Heart right ventricle (tissue), 16 donors: ENCODE data around the gene ELMO1. TPM values are rescaled to one million over a fixed set of nuclear protein-coding genes. Genes with fewer than 3 reads are reported as not detected.

Experiments used
- ATAC-seq, 8 donors: fragments of 200-7000 bp; cut with Tn5 transposase; one replicate each; pipeline ENCODE4 v1.9.1; 2020; ENCODE audit warnings: mild to moderate bottlenecking in 8 of 8, moderate library complexity in 8 of 8, moderate number of reproducible peaks in 1 of 8
- DNase-seq, 2 donors: peaks; one replicate each; pipeline ENCODE4 v3.0.0-alpha.2; 2020
- H3K27ac ChIP-seq, 10 donors: fragments of 200-600 bp; sonication (generic) in 2 of 10; one replicate each; pipeline versions ENCODE4 v1.5.0 to v1.8.0; 2020 to 2022; ENCODE audit warnings: mild to moderate bottlenecking in 3 of 10
- H3K27me3 ChIP-seq, 7 donors: fragments of 200-600 bp; one replicate each; pipeline ENCODE4 v1.8.0; 2021 to 2022; ENCODE audit warnings: mild to moderate bottlenecking in 2 of 7
- H3K36me3 ChIP-seq, 9 donors: fragments of 200-600 bp; sonication (generic) in 1 of 9; one replicate each; pipeline versions ENCODE4 v1.5.0 to v1.8.0; 2020 to 2022; ENCODE audit warnings: mild to moderate bottlenecking in 2 of 9
- H3K4me1 ChIP-seq, 9 donors: fragments of 200-600 bp; sonication (generic) in 1 of 9; one replicate each; pipeline versions ENCODE4 v1.5.0 to v1.8.0; 2020 to 2022; ENCODE audit warnings: mild to moderate bottlenecking in 4 of 9
- H3K4me3 ChIP-seq, 10 donors: fragments of 200-600 bp; sonication (generic) in 2 of 10; one replicate each; pipeline versions ENCODE4 v1.5.0 to v1.8.0; 2020 to 2022; ENCODE audit warnings: mild to moderate bottlenecking in 7 of 10, moderate library complexity in 2 of 10
- H3K9me3 ChIP-seq, 11 donors: fragments of 200-600 bp in 10 of 11; sonication (generic) in 2 of 11; one replicate each; pipeline versions ENCODE4 v1.5.0 to v1.8.0; 2013 to 2022; ENCODE audit warnings: mild to moderate bottlenecking in 2 of 11, control low read depth in 1 of 11, moderate library complexity in 1 of 11
- WGBS, 2 donors: extraction: QIAGEN DNeasy Blood & Tissue Kit; methylation state at CpG; one replicate each; pipeline ENCODE4 v1.1.7; 2013; ENCODE audit warnings: inconsistent platforms in 1 of 2; 5-methylcytosine and 5-hydroxymethylcytosine counted together
- intact Hi-C, 10 donors: fragments of 100-400 bp; cut with DNase I; formaldehyde crosslinking; loops; one replicate each; pipeline versions ENCODE4 v1.11.1 to v1.14.2; 2022
- polyA plus RNA-seq, 2 donors: library from polyadenylated mRNA; stranded (reverse); fragments of 200-250 nt; gene quantifications; one replicate each; pipeline ENCODE4 v1.2.3, GENCODE V29; 2013
- total RNA-seq, 10 donors: library from RNA; stranded (reverse); fragmentation: NEBNext Ultra II Directional in 3 of 10; extraction: Animal tissue kit (Norgen Biotek cat#: 25700) in 3 of 10; gene quantifications; one replicate each; pipeline versions ENCODE4 v1.2.1 to v1.2.4, GENCODE V29; 2021 to 2023
- TF ChIP-seq, protein P1 (sequence below), 9 donors: fragments of 200-600 bp; sonication (generic) in 2 of 9; IDR thresholded peaks; one replicate each; pipeline versions ENCODE4 v1.5.0 to v1.8.0; 2021 to 2022; ENCODE audit warnings: antibody characterized with exemption in 9 of 9, mild to moderate bottlenecking in 5 of 9, moderate library complexity in 1 of 9
- donor health status: Arrhythmogenic right ventricular cardiomyopathy.
- donor health status: ischemic (EF 13 %, LVEDD 7.1; RV severe dilation, severe dysfunction).
- donor health status: healthy with polysubstance abuse.
- donor health status: DM: no; HTN: yes; CAD: no.
- donor health status: DM: no; HTN: no; CAD: no.
- donor health status: ischemic (EF 25% LVEDD 6.9; RV normal size, moderate dysfunction).
- donor health status: ischemic (EF 25% LVEDD 5.7; RV mildly dilated, moderate dysfunction).
- donor health status: healthy.
- donor health status: DM: yes; HTN: yes; CAD: no.
- donor health status: Ischemic cardiomyopathy.
- donor health status: ischemic (EF 35%, LVEDD 5.7; RV mildly dilated, moderate dysfunction).
- donor health status: nonischemic (EF 11% LVEDD 7.7; RV severe dilation, severe dysfunction).
- donor health status: DM: yes; HTN: yes; CAD: no.
- donor health status: PGD.
- donor health status: ischemic (EF 29% LVEDD 5.4; RV normal size, mild dysfunction).
- donor health status: nonischemic (EF 23%, LVEDD 6.1; RV moderate dilation, normal function).

The ELMO1 gene
- total and polyA plus RNA-seq, 12 donors = 8.5 to 18.0 (median 13.9) TPM

DNA sequence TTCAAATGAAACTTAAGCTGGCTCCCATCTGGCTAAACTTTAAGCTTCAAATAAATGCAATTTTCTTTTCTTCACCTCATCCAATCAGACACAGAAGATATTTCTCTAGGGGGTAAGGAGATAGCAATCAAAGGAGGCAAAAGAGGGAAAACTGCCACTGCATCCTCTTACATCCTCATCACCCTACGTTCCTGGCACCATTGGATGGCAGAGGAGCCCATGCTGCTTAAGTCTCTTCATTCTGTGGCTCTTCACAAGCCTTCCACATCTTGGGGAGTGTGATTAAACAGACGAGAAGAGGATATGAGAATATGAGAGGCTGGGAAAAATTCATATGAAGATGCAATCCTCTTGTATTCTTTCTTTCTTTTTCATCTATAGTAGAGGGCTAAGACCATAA, 378.6 kb downstream of the ELMO1 start:
- TF ChIP-seq, protein P1, sequence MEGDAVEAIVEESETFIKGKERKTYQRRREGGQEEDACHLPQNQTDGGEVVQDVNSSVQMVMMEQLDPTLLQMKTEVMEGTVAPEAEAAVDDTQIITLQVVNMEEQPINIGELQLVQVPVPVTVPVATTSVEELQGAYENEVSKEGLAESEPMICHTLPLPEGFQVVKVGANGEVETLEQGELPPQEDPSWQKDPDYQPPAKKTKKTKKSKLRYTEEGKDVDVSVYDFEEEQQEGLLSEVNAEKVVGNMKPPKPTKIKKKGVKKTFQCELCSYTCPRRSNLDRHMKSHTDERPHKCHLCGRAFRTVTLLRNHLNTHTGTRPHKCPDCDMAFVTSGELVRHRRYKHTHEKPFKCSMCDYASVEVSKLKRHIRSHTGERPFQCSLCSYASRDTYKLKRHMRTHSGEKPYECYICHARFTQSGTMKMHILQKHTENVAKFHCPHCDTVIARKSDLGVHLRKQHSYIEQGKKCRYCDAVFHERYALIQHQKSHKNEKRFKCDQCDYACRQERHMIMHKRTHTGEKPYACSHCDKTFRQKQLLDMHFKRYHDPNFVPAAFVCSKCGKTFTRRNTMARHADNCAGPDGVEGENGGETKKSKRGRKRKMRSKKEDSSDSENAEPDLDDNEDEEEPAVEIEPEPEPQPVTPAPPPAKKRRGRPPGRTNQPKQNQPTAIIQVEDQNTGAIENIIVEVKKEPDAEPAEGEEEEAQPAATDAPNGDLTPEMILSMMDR (IDR thresholded peaks at IDR 0.05) = no peak
- no peak overlapping the region for H3K4me3 ChIP-seq
- H3K36me3 ChIP-seq = peaks cover 0 to 4% (median 0%) of the 10 kb centered on the region in 9 donors
- intact Hi-C loops = no loop called here
- ATAC-seq (no peak), DNase-seq (no peak)
- no peaks in the 10 kb centered on the region for H3K27me3 ChIP-seq
- H3K4me1 ChIP-seq = no peaks in the 10 kb centered on the region
- 69 to 80% methylated on average over 2 of the region's 2 CpGs for WGBS, 2 donors
- no peak overlapping the region for H3K27ac ChIP-seq
- no peaks in the 10 kb centered on the region for H3K9me3 ChIP-seq

GRCh38 chr7:37069336-37069735, 379.3 kb downstream of the ELMO1 start:
- no peaks in the 10 kb centered on the region for H3K9me3 ChIP-seq
- no peaks in the 10 kb centered on the region for H3K27me3 ChIP-seq
- DNase-seq (no peak), ATAC-seq (no peak)
- H3K4me3 ChIP-seq = no peak overlapping the region
- H3K36me3 ChIP-seq = peaks cover 0 to 4% (median 0%) of the 10 kb centered on the region in 9 donors
- H3K4me1 ChIP-seq = no peaks in the 10 kb centered on the region
- H3K27ac ChIP-seq = no peak overlapping the region
- intact Hi-C loops = no loop called here
- TF ChIP-seq, protein P1 (IDR thresholded peaks at IDR 0.05) = no peak
- WGBS, 2 donors = 98 to 100% methylated on average over 2 of the region's 2 CpGs

- no peak overlapping the region for H3K27ac ChIP-seq
- H3K4me1 ChIP-seq = no peaks in the 10 kb centered on the region
- 60 to 74% methylated on average over 1 of the region's 1 CpG for WGBS, 2 donors
- DNase-seq (no peak), ATAC-seq (no peak)
- no peak overlapping the region for H3K4me3 ChIP-seq
- H3K36me3 ChIP-seq = peaks cover 0 to 4% (median 0%) of the 10 kb centered on the region in 9 donors
- H3K9me3 ChIP-seq = no peaks in the 10 kb centered on the region
- intact Hi-C loops = no loop called here
- no peaks in the 10 kb centered on the region for H3K27me3 ChIP-seq
- TF ChIP-seq, protein P1 (IDR thresholded peaks at IDR 0.05) = no peak
Observed at GRCh38 chr7:37068902-37069301, 379.8 kb downstream of the ELMO1 start.

GRCh38 chr7:37068038-37068437, 380.6 kb downstream of the ELMO1 start:
- Histone ChIP-seq H3K4me1 (no peaks in the 10 kb centered on the region), H3K27ac (no peak overlapping the region), H3K27me3 (no peaks in the 10 kb centered on the region), H3K36me3 (peaks cover 0 to 4% (median 0%) of the 10 kb centered on the region in 9 donors), H3K4me3 (no peak overlapping the region), H3K9me3 (no peaks in the 10 kb centered on the region)
- intact Hi-C loops = no loop called here
- TF ChIP-seq, protein P1 (IDR thresholded peaks at IDR 0.05) = no peak
- DNase-seq (no peak), ATAC-seq (no peak)
- WGBS, 2 donors = 75 to 85% methylated on average over 4 of the region's 4 CpGs
